AG10803 (cell line): ENCODE data around the gene ADARB1.

Experiments
- DNase-seq: peaks from one replicate; pipeline ENCODE4 v3.0.0; 2010; ENCODE audit warnings: low read depth
- H3K4me3 ChIP-seq: 2 replicates; pipeline ENCODE4 v1.5.1; 2011; ENCODE audit warnings: mild to moderate bottlenecking, low read length, control low read depth
- CTCF ChIP-seq: conservative IDR thresholded peaks from 2 replicates; pipeline ENCODE4 v1.5.1; 2011; ENCODE audit warnings: mild to moderate bottlenecking, low read length, control low read depth, inconsistent platforms

ADARB1 gene

DNA sequence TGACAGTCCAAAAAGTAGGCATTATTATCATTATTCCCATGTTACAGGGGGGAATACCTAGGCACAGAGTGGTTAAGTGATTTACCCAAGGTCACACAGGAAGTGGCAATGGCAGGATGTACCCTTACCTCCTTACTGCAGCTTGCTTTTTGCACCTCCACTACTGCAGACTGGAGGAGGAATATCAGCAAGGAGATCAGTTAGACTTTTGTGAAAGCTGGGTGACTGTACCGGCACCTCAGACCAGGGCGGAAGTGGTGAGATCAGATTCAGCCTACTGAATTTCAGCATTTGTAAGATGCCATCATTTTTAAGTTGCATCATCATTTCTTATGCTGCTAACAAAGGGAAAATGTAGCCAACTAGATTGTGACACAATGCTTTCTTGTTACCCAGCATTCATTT lies 4.5 kb downstream of the ADARB1 start:
- no peak overlapping the region for H3K4me3 ChIP-seq
- TF ChIP-seq CTCF: no peak
- peak; percentile 85 for DNase-seq

- H3K4me3 ChIP-seq: no peak overlapping the region
- TF ChIP-seq CTCF: no peak
- DNase-seq: no peak
These were observed 5.0 kb downstream of the ADARB1 start for GRCh38 chr21:45079351-45079750.

- DNase-seq: no peak
- no peak overlapping the region for H3K4me3 ChIP-seq
- TF ChIP-seq CTCF: no peak
These were observed 5.9 kb downstream of the ADARB1 start for GRCh38 chr21:45080232-45080631.

- no peak overlapping the region for H3K4me3 ChIP-seq
- no peak for TF ChIP-seq CTCF
- peak; percentile 59 for DNase-seq
These were observed 6.4 kb downstream of the ADARB1 start for GRCh38 chr21:45080639-45081414.

- TF ChIP-seq CTCF: no peak
- no peak for DNase-seq
- H3K4me3 ChIP-seq: no peak overlapping the region
These were observed 7.3 kb downstream of the ADARB1 start for GRCh38 chr21:45081636-45082035.

DNA sequence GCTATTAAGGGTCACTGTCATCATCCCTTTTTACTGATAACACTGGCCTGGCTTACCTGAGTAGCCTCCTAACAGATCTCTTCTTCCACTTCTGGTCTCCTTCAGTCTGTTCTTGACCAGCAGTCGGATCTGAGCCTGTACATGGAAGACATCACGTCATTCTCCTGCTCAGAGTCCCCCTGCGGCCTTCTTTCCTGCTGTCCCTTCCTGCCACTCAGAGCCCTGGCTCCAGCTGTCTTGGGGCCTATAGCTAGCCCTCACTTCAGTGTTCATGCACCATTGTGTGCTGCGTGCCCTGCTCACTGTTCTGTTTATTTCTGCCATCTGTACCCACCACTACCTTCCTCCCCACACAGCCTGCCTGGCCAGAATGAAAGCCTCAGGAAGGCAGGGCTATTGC lies 8.4 kb downstream of the ADARB1 start:
- no peak for DNase-seq
- no peak for TF ChIP-seq CTCF
- H3K4me3 ChIP-seq: no peak overlapping the region

DNA sequence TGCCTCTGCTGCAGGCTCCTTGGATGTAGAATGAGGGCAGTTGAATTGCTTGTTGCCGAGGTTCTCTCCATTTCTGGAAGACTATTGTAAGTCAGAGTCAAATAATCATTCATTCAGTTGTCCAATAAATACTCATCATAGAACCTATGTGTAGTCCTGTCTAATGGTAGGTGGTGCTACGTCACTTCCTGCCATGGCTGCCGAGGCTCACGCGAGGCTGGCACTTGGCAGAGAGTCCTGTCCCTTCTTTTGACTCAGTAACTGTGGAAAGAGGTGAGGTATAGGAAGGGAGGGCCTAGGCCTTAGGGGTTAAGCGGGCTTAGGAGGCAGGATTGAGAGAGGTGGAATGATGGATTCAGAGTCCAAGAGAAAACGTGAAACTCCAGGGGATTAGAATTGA lies 9.7 kb downstream of the ADARB1 start:
- no peak for TF ChIP-seq CTCF
- no peak overlapping the region for H3K4me3 ChIP-seq
- DNase-seq: no peak
